ENCODE data around the gene VPS13C. TPM values are rescaled to one million over a fixed set of nuclear protein-coding genes. Genes with fewer than 3 reads are reported as not detected.

The VPS13C gene
- total RNA-seq, 4 donors from 2014 or later = 27.6 to 79.6 (median 30.5) TPM

DNA sequence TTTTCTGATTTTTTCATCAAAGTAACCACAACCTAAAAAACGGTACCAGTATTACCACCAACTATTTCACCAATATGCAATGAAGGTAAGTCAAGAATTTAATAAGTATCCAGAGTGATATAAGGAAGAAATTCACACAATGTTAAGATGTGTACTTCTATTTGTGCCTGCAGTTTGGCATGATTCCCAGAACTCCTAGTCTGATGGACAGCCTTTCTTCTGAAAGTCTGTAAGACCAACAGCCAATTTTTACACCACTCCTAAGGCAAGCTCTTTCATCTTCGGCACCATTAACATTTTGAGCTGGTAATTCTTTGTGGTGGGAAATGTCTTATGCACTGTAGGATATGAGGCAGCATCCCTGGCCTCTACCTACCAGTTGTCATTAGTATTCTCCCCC lies 108.3 kb downstream of the VPS13C start:
- no peak for DNase-seq
- no peaks in the 10 kb centered on the region for H3K9me3 ChIP-seq
- intact Hi-C loops (cut with DNase I; ENCODE audit: low total_unique reads) = no loop called here
- in situ Hi-C loops (cut with MboI; ENCODE audit: low sequenced_read_pairs in 4 of 4) = loop anchor here in 1 of 4 donors (25.0 kb wide), 1 partner anchor 110 kb away; the partner anchor contains the start of genes C2CD4A and VPS13C
- peaks cover 0 to 22% of the 10 kb centered on the region in 2 donors for H3K36me3 ChIP-seq
- TF ChIP-seq POLR2A (IDR thresholded peaks at IDR 0.05) = no peak
- TF ChIP-seq, protein P1, sequence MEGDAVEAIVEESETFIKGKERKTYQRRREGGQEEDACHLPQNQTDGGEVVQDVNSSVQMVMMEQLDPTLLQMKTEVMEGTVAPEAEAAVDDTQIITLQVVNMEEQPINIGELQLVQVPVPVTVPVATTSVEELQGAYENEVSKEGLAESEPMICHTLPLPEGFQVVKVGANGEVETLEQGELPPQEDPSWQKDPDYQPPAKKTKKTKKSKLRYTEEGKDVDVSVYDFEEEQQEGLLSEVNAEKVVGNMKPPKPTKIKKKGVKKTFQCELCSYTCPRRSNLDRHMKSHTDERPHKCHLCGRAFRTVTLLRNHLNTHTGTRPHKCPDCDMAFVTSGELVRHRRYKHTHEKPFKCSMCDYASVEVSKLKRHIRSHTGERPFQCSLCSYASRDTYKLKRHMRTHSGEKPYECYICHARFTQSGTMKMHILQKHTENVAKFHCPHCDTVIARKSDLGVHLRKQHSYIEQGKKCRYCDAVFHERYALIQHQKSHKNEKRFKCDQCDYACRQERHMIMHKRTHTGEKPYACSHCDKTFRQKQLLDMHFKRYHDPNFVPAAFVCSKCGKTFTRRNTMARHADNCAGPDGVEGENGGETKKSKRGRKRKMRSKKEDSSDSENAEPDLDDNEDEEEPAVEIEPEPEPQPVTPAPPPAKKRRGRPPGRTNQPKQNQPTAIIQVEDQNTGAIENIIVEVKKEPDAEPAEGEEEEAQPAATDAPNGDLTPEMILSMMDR (IDR thresholded peaks at IDR 0.05 in 4 of 5, conservative IDR thresholded peaks at IDR 0.05 in 1 of 5) = no peak
- no peaks in the 10 kb centered on the region for H3K27me3 ChIP-seq
- H3K4me3 ChIP-seq = no peak overlapping the region
- peaks cover 0 to 4% of the 10 kb centered on the region in 2 donors for H3K4me1 ChIP-seq
- no peak overlapping the region for H3K27ac ChIP-seq
- no peak for ATAC-seq

DNA sequence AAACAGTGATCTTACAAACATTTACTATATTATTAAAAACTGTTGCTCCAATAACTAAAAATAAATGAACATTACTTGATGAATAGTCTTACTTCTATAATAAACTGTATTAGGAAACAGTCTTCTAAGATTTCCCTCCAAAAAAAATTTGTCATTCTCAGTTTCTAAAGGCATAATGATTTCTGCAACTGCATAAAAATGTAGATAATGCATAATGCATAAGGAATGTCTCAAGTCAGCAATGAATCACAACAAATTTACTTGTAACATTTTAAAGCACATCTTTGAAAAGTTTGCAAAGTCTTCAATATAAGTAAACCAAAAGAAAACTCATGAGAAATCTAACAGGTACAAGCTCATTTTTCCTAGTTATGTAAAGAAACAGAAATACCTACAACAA lies 113.5 kb downstream of the VPS13C start:
- in situ Hi-C loops (cut with MboI; ENCODE audit: low sequenced_read_pairs in 4 of 4) = no loop called here
- no peak for ATAC-seq
- H3K9me3 ChIP-seq = no peaks in the 10 kb centered on the region
- H3K4me1 ChIP-seq = peaks cover 0 to 4% of the 10 kb centered on the region in 2 donors
- TF ChIP-seq, protein P1 (IDR thresholded peaks at IDR 0.05 in 4 of 5, conservative IDR thresholded peaks at IDR 0.05 in 1 of 5) = no peak
- no peak for TF ChIP-seq POLR2A (IDR thresholded peaks at IDR 0.05)
- no peak for DNase-seq
- H3K4me3 ChIP-seq = no peak overlapping the region
- no peak overlapping the region for H3K27ac ChIP-seq
- H3K36me3 ChIP-seq = peaks cover 0 to 46% of the 10 kb centered on the region in 2 donors
- H3K27me3 ChIP-seq = no peaks in the 10 kb centered on the region
- intact Hi-C loops (cut with DNase I; ENCODE audit: low total_unique reads) = no loop called here

DNA sequence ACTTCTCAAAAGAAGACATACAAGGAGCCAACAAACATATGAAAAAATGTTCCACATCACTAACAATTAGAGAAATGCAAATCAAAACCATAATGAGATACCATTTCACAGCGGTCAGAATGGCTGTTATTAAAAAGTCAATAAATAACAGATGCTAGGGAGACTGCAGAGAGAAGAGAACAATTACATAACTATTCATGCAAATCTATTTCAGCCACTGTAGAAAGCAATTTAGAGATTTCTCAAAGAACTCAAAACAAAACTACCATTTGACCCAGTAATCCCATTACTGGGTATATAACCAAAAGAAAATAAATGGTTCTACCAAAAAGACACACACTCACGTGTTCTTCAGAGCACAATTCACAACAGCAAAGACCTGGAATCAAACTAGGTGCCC lies 116.3 kb downstream of the VPS13C start:
- intact Hi-C loops (cut with DNase I; ENCODE audit: low total_unique reads) = no loop called here
- peaks cover 0 to 4% of the 10 kb centered on the region in 2 donors for H3K4me1 ChIP-seq
- H3K36me3 ChIP-seq = peaks cover 0 to 66% of the 10 kb centered on the region in 2 donors
- H3K9me3 ChIP-seq = no peaks in the 10 kb centered on the region
- H3K27ac ChIP-seq = no peak overlapping the region
- H3K4me3 ChIP-seq = no peak overlapping the region
- DNase-seq (no peak), ATAC-seq (no peak)
- TF ChIP-seq, protein P1 (IDR thresholded peaks at IDR 0.05 in 4 of 5, conservative IDR thresholded peaks at IDR 0.05 in 1 of 5) = no peak
- no peak for TF ChIP-seq POLR2A (IDR thresholded peaks at IDR 0.05)
- no peaks in the 10 kb centered on the region for H3K27me3 ChIP-seq
- in situ Hi-C loops (cut with MboI; ENCODE audit: low sequenced_read_pairs in 4 of 4) = no loop called here

DNA sequence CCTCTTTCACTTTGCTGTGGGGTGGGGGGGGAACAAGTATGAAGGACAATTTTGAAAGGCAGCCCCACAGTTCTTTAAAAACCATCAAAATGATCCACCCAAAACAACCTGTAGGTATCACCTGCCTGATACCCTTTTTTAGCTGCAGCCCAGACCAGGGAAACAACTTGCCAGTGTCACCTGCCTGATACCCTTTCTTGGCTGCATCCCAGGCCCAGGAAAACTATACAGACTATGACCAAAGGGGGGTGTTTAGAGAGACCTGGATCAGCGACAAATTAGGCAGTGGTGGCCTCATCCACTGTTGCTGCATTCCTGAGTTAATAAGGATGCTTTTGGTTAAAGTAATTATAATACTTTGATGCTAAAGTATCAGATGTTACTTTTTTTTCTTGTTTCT lies 122.0 kb downstream of the VPS13C start:
- DNase-seq = no peak
- intact Hi-C loops (cut with DNase I; ENCODE audit: low total_unique reads) = no loop called here
- Histone ChIP-seq H3K9me3 (no peaks in the 10 kb centered on the region), H3K4me1 (no peaks in the 10 kb centered on the region), H3K4me3 (no peak overlapping the region), H3K27me3 (no peaks in the 10 kb centered on the region), H3K36me3 (peaks cover 0 to 27% of the 10 kb centered on the region in 2 donors), H3K27ac (no peak overlapping the region)
- in situ Hi-C loops (cut with MboI; ENCODE audit: low sequenced_read_pairs in 4 of 4) = no loop called here
- TF ChIP-seq POLR2A (IDR thresholded peaks at IDR 0.05) = no peak
- ATAC-seq = no peak

DNA sequence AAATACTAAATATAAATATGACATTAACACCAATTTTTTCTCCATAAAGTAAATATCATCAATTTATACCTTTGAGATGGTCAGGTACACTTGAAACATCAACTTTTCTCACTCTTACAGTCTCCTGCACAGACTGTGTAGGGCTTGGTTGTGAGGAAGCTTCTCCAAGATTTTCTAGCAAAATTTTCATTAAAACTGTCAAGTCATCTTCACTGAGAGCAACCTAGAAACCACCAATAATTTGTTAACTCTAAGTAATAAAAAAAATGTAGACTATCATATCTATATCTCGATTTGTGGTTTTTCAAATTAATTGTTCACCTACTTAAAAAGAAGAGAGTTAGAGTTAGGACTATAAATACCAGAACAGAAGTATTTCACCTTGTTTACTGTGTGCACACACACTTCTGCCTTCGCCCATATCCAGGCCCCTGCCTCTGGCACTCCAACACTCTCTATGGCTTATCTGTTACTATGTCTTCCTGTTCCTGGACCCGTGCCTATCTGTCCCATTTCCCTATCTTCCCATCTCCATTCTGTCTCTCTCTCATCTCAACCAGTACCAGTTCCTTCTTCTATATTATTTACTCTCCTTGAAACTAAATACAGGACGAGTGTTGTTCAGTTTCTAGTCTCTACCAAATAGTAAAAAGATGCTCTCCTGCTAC lies 123.6 kb downstream of the VPS13C start:
- Histone ChIP-seq H3K36me3 (peaks cover 0 to 19% of the 10 kb centered on the region in 2 donors), H3K4me1 (no peaks in the 10 kb centered on the region), H3K4me3 (no peak overlapping the region), H3K27me3 (no peaks in the 10 kb centered on the region), H3K27ac (no peak overlapping the region), H3K9me3 (no peaks in the 10 kb centered on the region)
- intact Hi-C loops (cut with DNase I; ENCODE audit: low total_unique reads) (no loop called here), in situ Hi-C loops (cut with MboI; ENCODE audit: low sequenced_read_pairs in 4 of 4) (no loop called here)
- ATAC-seq = no peak
- no peak for DNase-seq
- TF ChIP-seq, protein P1 (IDR thresholded peaks at IDR 0.05 in 4 of 5, conservative IDR thresholded peaks at IDR 0.05 in 1 of 5) = no peak
- TF ChIP-seq POLR2A (IDR thresholded peaks at IDR 0.05) = no peak
